PC-9 (cell line): ENCODE data around the gene ALOXE3. TPM values are rescaled to one million over a fixed set of nuclear protein-coding genes. Genes with fewer than 3 reads are reported as not detected.

Source experiments
- BruUV-seq: library from RNA; stranded (reverse); fragments of 400-500 nt; replicated peaks from 2 replicates; lab custom pipeline; 2021; lab: Mats Ljungman, UMichigan
- CTCF ChIA-PET: fragments of 300-600 bp; sonication (Branson Sonifier 250); formaldehyde crosslinking; loops from one replicate; lab custom pipeline; 2022; ENCODE audit warnings: antibody characterized with exemption; lab: Charles Lee
- POLR2A ChIA-PET: fragments of 300-600 bp; sonication (Branson Sonifier 250); formaldehyde crosslinking; loops from one replicate; lab custom pipeline; 2022; ENCODE audit warnings: antibody characterized with exemption; ENCODE audit not compliant: unreplicated experiment; lab: Charles Lee
- DNase-seq, 2 experiments: peaks; one replicate each; pipeline versions ENCODE4 v3.0.0 to v3.0.0-alpha.2; 2015 to 2022; ENCODE audit warnings: mixed read lengths in 1 of 2
- H2AFZ ChIP-seq: fragments of 200-600 bp; sonication (generic); 2 replicates; pipeline ENCODE4 v1.8.1; 2017; ENCODE audit warnings: antibody characterized with exemption
- H3F3A ChIP-seq: fragments of 200-600 bp; sonication (generic); 2 replicates; pipeline ENCODE4 v1.8.1; 2017; ENCODE audit warnings: antibody characterized with exemption, mild to moderate bottlenecking, low read depth; ENCODE audit not compliant: insufficient read depth
- H3K27ac ChIP-seq: fragments of 200-600 bp; sonication (generic); 2 replicates; pipeline ENCODE4 v1.6.1; 2016; ENCODE audit warnings: mixed run types
- H3K27me3 ChIP-seq: fragments of 200-600 bp; sonication (generic); 2 replicates; pipeline ENCODE4 v1.6.1; 2016; ENCODE audit warnings: low read depth, mixed run types; ENCODE audit not compliant: insufficient read depth
- H3K36me3 ChIP-seq: fragments of 200-600 bp; sonication (generic); 2 replicates; pipeline ENCODE4 v1.6.1; 2016; ENCODE audit warnings: low read depth, mixed run types
- H3K4me1 ChIP-seq: fragments of 200-600 bp; sonication (generic); replicated peaks from 2 replicates; pipeline ENCODE4 v1.6.1; 2016; ENCODE audit warnings: mixed run types; ENCODE audit not compliant: insufficient read depth
- H3K4me2 ChIP-seq: fragments of 200-600 bp; sonication (generic); 2 replicates; pipeline ENCODE4 v1.6.1; 2017; ENCODE audit warnings: mixed run types
- H3K4me3 ChIP-seq: fragments of 200-600 bp; sonication (generic); 2 replicates; pipeline ENCODE4 v1.6.1; 2016; ENCODE audit warnings: mixed run types
- H3K79me2 ChIP-seq: fragments of 200-600 bp; sonication (generic); 2 replicates; pipeline ENCODE4 v1.6.1; 2017; ENCODE audit warnings: low read depth, mixed run types
- H3K9me2 ChIP-seq: fragments of 200-600 bp; sonication (generic); 2 replicates; pipeline ENCODE4 v1.8.1; 2017; ENCODE audit warnings: mild to moderate bottlenecking; ENCODE audit not compliant: insufficient read depth
- H3K9me3 ChIP-seq: fragments of 200-600 bp; sonication (generic); 2 replicates; pipeline ENCODE4 v1.8.1; 2016; ENCODE audit warnings: low read depth; ENCODE audit not compliant: insufficient read depth
- H4K20me1 ChIP-seq: fragments of 200-600 bp; sonication (generic); 2 replicates; pipeline ENCODE4 v1.8.1; 2017; ENCODE audit not compliant: insufficient read depth
- CTCF ChIP-seq: fragments of 200-600 bp; sonication (generic); conservative IDR thresholded peaks from 2 replicates; pipeline ENCODE4 v1.6.1; 2017; ENCODE audit warnings: mixed run types, antibody characterized with exemption, mild to moderate bottlenecking, moderate library complexity
- EZH2 ChIP-seq: fragments of 200-600 bp; sonication (generic); IDR thresholded peaks from 2 replicates; pipeline ENCODE4 v1.8.0; 2017; ENCODE audit warnings: antibody characterized with exemption, low read depth
- intact Hi-C: fragments of 100-400 bp; cut with micrococcal nuclease; formaldehyde crosslinking; loops from one replicate; pipeline ENCODE4 v1.10.0; 2022; ENCODE audit not compliant: unreplicated experiment
- total RNA-seq: library from RNA; stranded (reverse); gene quantifications from 2 replicates; pipeline ENCODE4 v1.2.3, GENCODE V29; 2021

ALOXE3 gene
- total RNA-seq, 1 experiment from 2014 or later = 1.4 TPM

DNA sequence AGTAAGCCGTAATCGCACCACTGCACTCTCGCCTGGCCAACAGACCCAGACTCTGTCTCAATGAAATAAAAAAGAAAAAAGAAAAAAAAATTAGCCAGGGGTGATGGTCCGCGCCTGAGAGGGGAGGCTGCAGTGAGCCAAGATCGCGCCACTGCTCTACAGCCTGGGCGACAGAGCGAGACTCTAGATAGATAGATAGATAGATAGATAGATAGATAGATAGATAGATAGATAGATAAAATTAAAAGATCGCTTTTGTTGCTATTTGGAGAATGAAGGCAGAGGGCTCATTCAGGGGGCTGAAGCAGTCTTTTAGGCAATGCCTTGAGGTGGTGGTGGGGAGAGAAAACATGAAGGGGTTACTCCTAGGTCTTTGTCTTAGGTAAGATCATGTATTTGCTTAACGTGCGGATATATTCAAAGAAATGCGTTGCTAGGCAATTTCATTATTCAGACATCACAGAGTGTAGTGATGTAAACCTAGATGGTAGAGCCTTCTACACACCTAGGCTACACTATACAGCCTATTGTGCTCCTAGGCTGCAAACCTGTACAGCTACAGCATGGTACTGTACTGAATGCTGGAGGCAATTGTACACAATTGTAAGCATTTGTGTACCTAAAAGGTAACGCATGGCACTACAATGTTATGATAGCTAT lies 9.9 kb upstream of the ALOXE3 start:
- CTCF ChIA-PET = no interaction called here

DNA sequence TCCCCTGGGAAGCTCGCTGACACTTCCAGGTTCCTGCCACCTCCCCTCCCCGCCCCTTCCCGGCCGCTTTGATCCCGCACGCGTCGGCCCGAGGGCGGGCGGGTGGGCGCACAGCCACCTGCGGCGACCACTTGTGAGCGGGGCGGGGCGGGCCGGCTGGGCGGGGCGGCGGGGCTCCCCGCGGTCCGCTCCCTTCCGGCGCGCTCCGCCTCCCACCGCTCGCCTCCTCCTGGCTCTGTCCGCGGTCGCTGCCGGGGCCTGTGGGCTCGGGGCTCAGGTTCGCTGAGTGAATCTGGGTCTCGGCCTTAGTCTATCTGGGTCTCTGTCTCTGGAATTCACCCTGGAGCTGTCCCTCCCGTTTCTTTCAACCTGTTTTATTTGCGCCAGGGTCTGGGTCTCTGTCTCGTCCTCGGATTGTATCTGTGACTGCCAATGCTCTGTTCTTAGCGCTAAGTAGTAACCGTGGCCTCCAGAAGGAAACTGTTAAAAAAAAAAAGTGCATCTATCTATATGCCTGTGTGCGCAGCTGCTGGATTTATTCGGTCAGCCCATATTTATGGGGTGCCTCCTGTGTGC lies 8.3 kb upstream of the ALOXE3 start:
- peaks cover 12% of the 10 kb centered on the region; the same call in 1 of the 2 replicates for H3K4me1 ChIP-seq
- H2AFZ ChIP-seq = peak overlapping the region; percentile 89
- peak overlapping the region; percentile 95 for H3K4me2 ChIP-seq
- no TSS peak for BruUV-seq
- no peaks in the 10 kb centered on the region for H3K9me2 ChIP-seq
- DNase-seq = peak in 1 of 2 experiments; percentile 61
- no peaks in the 10 kb centered on the region for H3K9me3 ChIP-seq
- intact Hi-C loops = loop anchor here (1.0 kb wide), 1 partner anchor 12 kb away; no protein-coding TSS in a partner anchor
- no peaks in the 10 kb centered on the region for H3K36me3 ChIP-seq
- H3K4me3 ChIP-seq = peak overlapping the region; percentile 81
- H3F3A ChIP-seq = peaks cover 11% of the 10 kb centered on the region; the same call in 1 of the 2 replicates
- H3K27me3 ChIP-seq = no peaks in the 10 kb centered on the region
- no peaks in the 10 kb centered on the region for H4K20me1 ChIP-seq
- peak overlapping the region; percentile 34; the same call in 1 of the 2 replicates for H3K27ac ChIP-seq
- no peak for TF ChIP-seq EZH2
- no peak for TF ChIP-seq CTCF
- ChIA-PET POLR2A (interaction anchor here (0.5 to 0.6 kb wide), 3 partner anchors 292 to 441 kb away, joined by 4 to 8 read pairs (median 6); no protein-coding TSS in a partner anchor), CTCF (no interaction called here)
- H3K79me2 ChIP-seq = no peaks in the 10 kb centered on the region

More for the DNA sequence above, 9.9 kb upstream of the ALOXE3 start:
- Histone ChIP-seq H3K9me2 (no peaks in the 10 kb centered on the region), H4K20me1 (no peaks in the 10 kb centered on the region), H3K4me2 (no peak overlapping the region), H3K9me3 (no peaks in the 10 kb centered on the region), H3K79me2 (no peaks in the 10 kb centered on the region), H3K4me1 (peaks cover 12% of the 10 kb centered on the region; the same call in 1 of the 2 replicates), H3K27ac (no peak overlapping the region), H3K36me3 (no peaks in the 10 kb centered on the region), H3K27me3 (no peaks in the 10 kb centered on the region), H2AFZ (no peak overlapping the region), H3F3A (peaks cover 11% of the 10 kb centered on the region; the same call in 1 of the 2 replicates), H3K4me3 (no peak overlapping the region)
- no TSS peak for BruUV-seq
- no peak for TF ChIP-seq EZH2
- TF ChIP-seq CTCF = no peak
- intact Hi-C loops = no loop called here
- POLR2A ChIA-PET = no interaction called here
- no peak for DNase-seq

DNA sequence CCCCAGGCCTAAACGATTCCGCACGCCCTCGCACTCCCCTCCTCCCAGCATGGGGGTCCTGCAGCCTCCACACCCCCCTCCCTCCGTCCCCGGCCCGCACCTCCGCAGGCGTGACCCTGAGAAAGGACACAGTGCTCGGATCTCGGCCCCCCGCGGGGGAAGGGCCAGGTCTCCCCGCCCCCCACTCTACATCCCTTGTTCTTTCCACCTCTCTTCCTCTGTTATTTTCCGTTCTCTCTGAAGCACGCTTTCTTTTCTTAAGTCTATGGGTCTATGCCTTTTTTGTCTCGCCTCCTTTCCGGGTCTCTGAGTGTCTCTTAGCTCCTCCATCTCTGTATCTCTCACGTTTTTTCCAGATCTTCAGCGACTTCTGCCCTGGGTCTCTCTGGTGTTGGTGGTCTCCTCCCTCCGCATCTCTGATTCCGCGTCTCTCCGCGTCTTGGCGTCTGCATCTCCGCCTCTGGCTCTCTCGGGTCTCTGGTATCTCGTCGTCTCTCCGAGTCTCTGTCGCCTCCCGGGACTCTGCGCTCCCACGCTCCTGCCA lies 7.7 kb upstream of the ALOXE3 start:
- DNase-seq = no peak
- Histone ChIP-seq H3K27me3 (no peaks in the 10 kb centered on the region), H2AFZ (peak overlapping the region; percentile 89), H3K9me3 (no peaks in the 10 kb centered on the region), H3K79me2 (no peaks in the 10 kb centered on the region), H3K9me2 (no peaks in the 10 kb centered on the region), H3K4me2 (peak overlapping the region; percentile 95), H3K4me1 (peaks cover 12% of the 10 kb centered on the region; the same call in 1 of the 2 replicates), H4K20me1 (no peaks in the 10 kb centered on the region), H3F3A (peaks cover 11% of the 10 kb centered on the region; the same call in 1 of the 2 replicates), H3K27ac (no peak overlapping the region), H3K4me3 (peak overlapping the region; percentile 81), H3K36me3 (no peaks in the 10 kb centered on the region)
- ChIA-PET POLR2A (interaction anchor here (0.5 to 0.6 kb wide), 2 partner anchors 94 to 291 kb away, joined by 4 read pairs; no protein-coding TSS in a partner anchor), CTCF (no interaction called here)
- TF ChIP-seq EZH2 = no peak
- TF ChIP-seq CTCF = no peak
- no TSS peak for BruUV-seq
- intact Hi-C loops = loop anchor here (1.0 kb wide), 1 partner anchor 12 kb away; no protein-coding TSS in a partner anchor
